K562 (cell line): ENCODE measurements around the gene ATXN7. TPM values are rescaled to one million over a fixed set of nuclear protein-coding genes. Genes with fewer than 3 reads are reported as not detected.

Experiments
- ATAC-seq: fragments of 200-7000 bp; cut with Tn5 transposase; 3 replicates; pipeline ENCODE4 v1.9.1; 2020; ENCODE audit warnings: moderate library complexity
- BruUV-seq: library from RNA; stranded (reverse); fragments of 400-500 nt; replicated peaks from 2 replicates; lab custom pipeline; 2021; lab: Mats Ljungman, UMichigan
- CTCF ChIA-PET: fragments of 300-600 bp; formaldehyde crosslinking; extraction: SDS; loops from one replicate; lab custom pipeline; 2021; ENCODE audit warnings: low intra/inter-chr PET ratio; lab: Yijun Ruan, JAX
- POLR2A ChIA-PET: fragments of 300-600, 350-650 bp; sonication (Branson Sonifier 250); formaldehyde crosslinking; extraction: SDS; loops from one replicate; lab custom pipeline; 2021; ENCODE audit warnings: antibody characterized with exemption, inconsistent platforms; lab: Yijun Ruan, JAX
- DNase-seq, 4 experiments: peaks; one replicate each; pipeline versions ENCODE4 v3.0.0 to v3.0.0-alpha.2; 2011 to 2018; ENCODE audit warnings: low spot score in 3 of 4, mixed read lengths in 3 of 4; ENCODE audit errors: extremely low read depth in 1 of 4
- FAIRE-seq: peaks from 2 replicates; lab custom pipeline; 2011; peaks lifted over from hg19 to GRCh38; lab: Jason Lieb, UNC
- H2AFZ ChIP-seq: 2 replicates; pipeline ENCODE4 v1.6.0; 2011; ENCODE audit warnings: low read depth, low read length, control low read depth, inconsistent platforms
- H3K27ac ChIP-seq: fragments of 200-600 bp; 3 replicates; pipeline ENCODE4 v1.8.0; 2011; ENCODE audit warnings: low read depth, mild to moderate bottlenecking, control low read depth, inconsistent platforms, low read length, moderate library complexity, mixed read lengths; ENCODE audit errors: extremely low read depth
- H3K27me3 ChIP-seq, 2 experiments: fragments of 300-600 bp in 1 of 2; 2 replicates in 1 of 2; 3 replicates in 1 of 2; pipeline versions ENCODE4 v1.6.0 to v1.8.0; 2011; ENCODE audit warnings: inconsistent platforms in 2 of 2, low read length in 2 of 2, mild to moderate bottlenecking in 1 of 2, mixed read lengths in 1 of 2, moderate library complexity in 1 of 2; ENCODE audit not compliant: control insufficient read depth in 2 of 2, insufficient read depth in 2 of 2
- H3K36me3 ChIP-seq: fragments of 300-600 bp; 3 replicates; pipeline ENCODE4 v1.8.0; 2011; ENCODE audit warnings: mild to moderate bottlenecking, low read length, inconsistent platforms; ENCODE audit not compliant: control insufficient read depth, insufficient read depth
- H3K4me1 ChIP-seq, 2 experiments: fragments of 200-600 bp in 1 of 2; replicated peaks in 1 of 2; 2 replicates in 1 of 2; 3 replicates in 1 of 2; pipeline versions ENCODE4 v1.5.1 to v1.8.0; 2011; ENCODE audit warnings: inconsistent platforms in 2 of 2, low read length in 2 of 2, mild to moderate bottlenecking in 1 of 2, mixed read lengths in 1 of 2, moderate library complexity in 1 of 2; ENCODE audit not compliant: control insufficient read depth in 2 of 2, insufficient read depth in 2 of 2
- H3K4me2 ChIP-seq: 2 replicates; pipeline ENCODE4 v1.6.1; 2011; ENCODE audit warnings: low read length, control low read depth, inconsistent platforms, mixed read lengths; ENCODE audit not compliant: insufficient read depth
- H3K4me3 ChIP-seq: fragments of 200-600 bp; sonication (generic), shearing (Covaris generic); 2 replicates; pipeline ENCODE4 v1.5.1; 2016; ENCODE audit warnings: control low read depth, inconsistent platforms
- H3K79me2 ChIP-seq: fragments of 200-600 bp; 3 replicates; pipeline ENCODE4 v1.8.0; 2011; ENCODE audit warnings: low read length, inconsistent platforms; ENCODE audit not compliant: control insufficient read depth, insufficient read depth
- H3K9ac ChIP-seq, 2 experiments: 2 replicates each; pipeline versions ENCODE4 v1.6.0 to v1.6.1; 2011; ENCODE audit warnings: low read depth in 2 of 2, low read length in 2 of 2, control low read depth in 1 of 2, inconsistent platforms in 1 of 2, mild to moderate bottlenecking in 1 of 2, mixed read lengths in 1 of 2; ENCODE audit not compliant: insufficient read depth in 1 of 2
- H3K9me1 ChIP-seq: one replicate; pipeline ENCODE4 v1.6.0; 2011; ENCODE audit warnings: inconsistent platforms, mild to moderate bottlenecking, low read length, moderate library complexity; ENCODE audit not compliant: control insufficient read depth, insufficient read depth
- H3K9me3 ChIP-seq: replicated peaks from 2 replicates; pipeline ENCODE4 v1.5.1; 2011; ENCODE audit warnings: low read depth, low read length, inconsistent platforms; ENCODE audit not compliant: control insufficient read depth, insufficient read depth
- H4K20me1 ChIP-seq: replicated peaks from 2 replicates; pipeline ENCODE4 v1.6.1; 2011; ENCODE audit warnings: low read length, inconsistent platforms, mixed read lengths; ENCODE audit not compliant: control insufficient read depth, insufficient read depth
- ELF4 ChIP-seq: fragments of 450-650 bp; formaldehyde crosslinking; IDR thresholded peaks from 2 replicates; pipeline ENCODE4 v1.4.0; 2022; ENCODE audit warnings: missing genetic modification characterization
- WGBS: fragments of 100-300 bp; shearing (Covaris generic); methylation state at CpG from one replicate; pipeline ENCODE4 v1.1.6; 2016; ENCODE audit warnings: low coverage, mixed read lengths; ENCODE audit not compliant: insufficient coverage; ENCODE audit errors: missing lambda C conversion rate; 5-methylcytosine and 5-hydroxymethylcytosine counted together
- in situ Hi-C: fragments of 300-500 bp; cut with MboI; formaldehyde crosslinking; loops from 4 replicates; pipeline ENCODE4 v1.15.0; 2018; ENCODE audit warnings: inconsistent platforms, mixed read lengths
- intact Hi-C: fragments of 100-400 bp; cut with micrococcal nuclease; formaldehyde crosslinking; loops from 2 replicates; pipeline ENCODE4 v1.14.2; 2022
- polyA plus RNA-seq, 8 experiments: library from polyadenylated mRNA; depleted of rRNA in 4 of 8; stranded (reverse) in 5 of 8; unstranded in 3 of 8; fragments of >200 nt; fragmentation: Nextera tagmentation in 2 of 8; fragmentation: Illumina TruSeq in 1 of 8; extraction: Ambion mirVana in 2 of 8; extraction: Trizol in 1 of 8; gene quantifications; 2 replicates each; pipeline versions ENCODE4 v1.2.1 to v1.2.3, GENCODE V29; 2011 to 2014; ENCODE audit warnings: inconsistent platforms in 1 of 8, missing spikeins in 1 of 8
- total RNA-seq, 7 experiments: library from RNA; depleted of rRNA in 6 of 7; stranded (reverse); fragments of >200 nt in 6 of 7; fragmentation: Illumina TruSeq in 2 of 7; extraction: Trizol in 2 of 7; gene quantifications; 2 replicates each; pipeline versions ENCODE4 v1.2.1 to v1.2.3, GENCODE V29; 2011 to 2021; ENCODE audit warnings: low replicate concordance in 1 of 7
- TF ChIP-seq, protein P1 (sequence below), 3 experiments: fragments of 200-800 bp in 1 of 3; fragments of 250-450 bp in 1 of 3; fragments of 450-650 bp in 1 of 3; sonication (Bioruptor Pico) in 1 of 3; sonication (Bioruptor generic) in 1 of 3; formaldehyde crosslinking in 1 of 3; IDR thresholded peaks; 2 replicates each; pipeline versions ENCODE4 v1.6.1 to v1.8.0; 2016 to 2022; ENCODE audit warnings: mild to moderate bottlenecking in 2 of 3, missing genetic modification characterization in 2 of 3, missing compliant biosample characterization in 1 of 3, moderate library complexity in 1 of 3

ATXN7 gene
- total and polyA plus RNA-seq, 9 of the 15 experiments (the other 6 are each of a cell fraction or from before 2014, with no cell fraction given), result 0.41 to 9.2 (median 6.7) TPM

DNA sequence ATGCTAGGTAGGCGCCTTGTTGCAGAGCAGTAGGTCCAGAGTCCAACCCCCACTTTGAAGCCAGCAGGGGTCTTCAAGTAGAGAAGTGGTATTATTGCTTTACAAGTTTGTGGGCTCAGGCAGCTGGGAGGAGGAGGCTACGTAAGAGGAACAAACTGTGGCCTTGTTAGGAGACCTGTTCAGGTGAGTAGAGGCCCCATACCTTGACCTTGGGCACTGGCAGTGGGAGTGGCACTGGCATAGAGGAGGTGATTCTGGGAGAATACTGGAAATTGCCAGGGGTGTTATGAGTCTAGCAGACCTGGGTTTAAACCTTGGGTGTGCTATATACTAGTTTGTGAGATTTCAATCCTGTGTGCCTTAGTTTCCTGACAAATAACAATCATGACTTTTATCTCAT lies 83.1 kb downstream of the ATXN7 start:
- CTCF ChIA-PET, result no interaction called here

More for the DNA sequence above, 83.1 kb downstream of the ATXN7 start:
- H3K27me3 ChIP-seq, result no peaks in the 10 kb centered on the region
- H3K9ac ChIP-seq, result no peak overlapping the region
- ATAC-seq, result no peak
- in situ Hi-C loops, result no loop called here
- H3K4me1 ChIP-seq, result peaks cover 0 to 3% of the 10 kb centered on the region in 2 experiments; a peak in 1 of 5 replicates
- no peak overlapping the region for H3K4me3 ChIP-seq
- POLR2A ChIA-PET, result no interaction called here
- H3K36me3 ChIP-seq, result peaks cover 10% of the 10 kb centered on the region; the same call in 1 of the 3 replicates
- no peaks in the 10 kb centered on the region for H3K9me1 ChIP-seq
- FAIRE-seq, result no peak
- H2AFZ ChIP-seq, result no peak overlapping the region
- H3K9me3 ChIP-seq, result no peaks in the 10 kb centered on the region
- H3K27ac ChIP-seq, result no peak overlapping the region
- 100% methylated on average over 1 of the region's 2 CpGs for WGBS
- H4K20me1 ChIP-seq, result 0 out of 2 replicates have a peak, but pooled peaks cover 4% of the 10 kb centered on the region
- intact Hi-C loops, result no loop called here
- H3K4me2 ChIP-seq, result no peak overlapping the region
- peaks cover 5% of the 10 kb centered on the region for H3K79me2 ChIP-seq
- DNase-seq, result no peak
- BruUV-seq, result no TSS peak
- TF ChIP-seq, protein P1, sequence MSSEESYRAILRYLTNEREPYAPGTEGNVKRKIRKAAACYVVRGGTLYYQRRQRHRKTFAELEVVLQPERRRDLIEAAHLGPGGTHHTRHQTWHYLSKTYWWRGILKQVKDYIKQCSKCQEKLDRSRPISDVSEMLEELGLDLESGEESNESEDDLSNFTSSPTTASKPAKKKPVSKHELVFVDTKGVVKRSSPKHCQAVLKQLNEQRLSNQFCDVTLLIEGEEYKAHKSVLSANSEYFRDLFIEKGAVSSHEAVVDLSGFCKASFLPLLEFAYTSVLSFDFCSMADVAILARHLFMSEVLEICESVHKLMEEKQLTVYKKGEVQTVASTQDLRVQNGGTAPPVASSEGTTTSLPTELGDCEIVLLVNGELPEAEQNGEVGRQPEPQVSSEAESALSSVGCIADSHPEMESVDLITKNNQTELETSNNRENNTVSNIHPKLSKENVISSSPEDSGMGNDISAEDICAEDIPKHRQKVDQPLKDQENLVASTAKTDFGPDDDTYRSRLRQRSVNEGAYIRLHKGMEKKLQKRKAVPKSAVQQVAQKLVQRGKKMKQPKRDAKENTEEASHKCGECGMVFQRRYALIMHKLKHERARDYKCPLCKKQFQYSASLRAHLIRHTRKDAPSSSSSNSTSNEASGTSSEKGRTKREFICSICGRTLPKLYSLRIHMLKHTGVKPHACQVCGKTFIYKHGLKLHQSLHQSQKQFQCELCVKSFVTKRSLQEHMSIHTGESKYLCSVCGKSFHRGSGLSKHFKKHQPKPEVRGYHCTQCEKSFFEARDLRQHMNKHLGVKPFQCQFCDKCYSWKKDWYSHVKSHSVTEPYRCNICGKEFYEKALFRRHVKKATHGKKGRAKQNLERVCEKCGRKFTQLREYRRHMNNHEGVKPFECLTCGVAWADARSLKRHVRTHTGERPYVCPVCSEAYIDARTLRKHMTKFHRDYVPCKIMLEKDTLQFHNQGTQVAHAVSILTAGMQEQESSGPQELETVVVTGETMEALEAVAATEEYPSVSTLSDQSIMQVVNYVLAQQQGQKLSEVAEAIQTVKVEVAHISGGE (CRISPR knock-in tag; IDR thresholded peaks at IDR 0.05), result peak in 1 of 3 experiments; percentile 24; a peak in 1 of 6 replicates
- TF ChIP-seq ELF4 (CRISPR knock-in tag), result no peak
